ENCODE results near the gene SNX14.

- TF ChIP-seq, protein P1, sequence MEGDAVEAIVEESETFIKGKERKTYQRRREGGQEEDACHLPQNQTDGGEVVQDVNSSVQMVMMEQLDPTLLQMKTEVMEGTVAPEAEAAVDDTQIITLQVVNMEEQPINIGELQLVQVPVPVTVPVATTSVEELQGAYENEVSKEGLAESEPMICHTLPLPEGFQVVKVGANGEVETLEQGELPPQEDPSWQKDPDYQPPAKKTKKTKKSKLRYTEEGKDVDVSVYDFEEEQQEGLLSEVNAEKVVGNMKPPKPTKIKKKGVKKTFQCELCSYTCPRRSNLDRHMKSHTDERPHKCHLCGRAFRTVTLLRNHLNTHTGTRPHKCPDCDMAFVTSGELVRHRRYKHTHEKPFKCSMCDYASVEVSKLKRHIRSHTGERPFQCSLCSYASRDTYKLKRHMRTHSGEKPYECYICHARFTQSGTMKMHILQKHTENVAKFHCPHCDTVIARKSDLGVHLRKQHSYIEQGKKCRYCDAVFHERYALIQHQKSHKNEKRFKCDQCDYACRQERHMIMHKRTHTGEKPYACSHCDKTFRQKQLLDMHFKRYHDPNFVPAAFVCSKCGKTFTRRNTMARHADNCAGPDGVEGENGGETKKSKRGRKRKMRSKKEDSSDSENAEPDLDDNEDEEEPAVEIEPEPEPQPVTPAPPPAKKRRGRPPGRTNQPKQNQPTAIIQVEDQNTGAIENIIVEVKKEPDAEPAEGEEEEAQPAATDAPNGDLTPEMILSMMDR (IDR thresholded peaks at IDR 0.05) = no peak
- TF ChIP-seq POLR2A (IDR thresholded peaks at IDR 0.05) = no peak
These were observed 26.6 kb upstream of the SNX14 start for GRCh38 chr6:85620308-85620707.
